Trophoblast cell (in vitro differentiated cells and primary cell): Measurements from ENCODE around the gene ACTR8.

Experiments
- DNase-seq, 2 donors: peaks; one replicate each; pipeline ENCODE4 v3.0.0-alpha.2; 2016
- H2AFZ ChIP-seq: 2 replicates; pipeline ENCODE4 v1.6.1; 2013; ENCODE audit warnings: low read length, moderate library complexity, mild to moderate bottlenecking; ENCODE audit not compliant: insufficient read depth, poor library complexity
- H2AK5ac ChIP-seq: 2 replicates; pipeline ENCODE4 v1.6.1; 2013; ENCODE audit warnings: mild to moderate bottlenecking, low read length
- H2BK120ac ChIP-seq: 2 replicates; pipeline ENCODE4 v1.6.1; 2013; ENCODE audit warnings: low read length, mild to moderate bottlenecking, moderate library complexity; ENCODE audit not compliant: insufficient read depth, poor library complexity
- H2BK12ac ChIP-seq: 2 replicates; pipeline ENCODE4 v1.6.1; 2013; ENCODE audit warnings: mild to moderate bottlenecking, low read length, moderate library complexity
- H2BK5ac ChIP-seq: 2 replicates; pipeline ENCODE4 v1.6.1; 2013; ENCODE audit warnings: low read length, low read depth, moderate library complexity, mild to moderate bottlenecking; ENCODE audit not compliant: poor library complexity
- H3K14ac ChIP-seq: 2 replicates; pipeline ENCODE4 v1.6.1; 2013; ENCODE audit warnings: mild to moderate bottlenecking, low read length
- H3K18ac ChIP-seq: 2 replicates; pipeline ENCODE4 v1.6.1; 2013; ENCODE audit warnings: mild to moderate bottlenecking, low read length
- H3K23ac ChIP-seq: 2 replicates; pipeline ENCODE4 v1.6.1; 2013; ENCODE audit warnings: low read length
- H3K27ac ChIP-seq: 2 replicates; pipeline ENCODE4 v1.5.1; 2013; ENCODE audit warnings: low read depth, mild to moderate bottlenecking, inconsistent platforms, low read length, moderate library complexity
- H3K27me3 ChIP-seq: 2 replicates; pipeline ENCODE4 v1.6.1; 2013; ENCODE audit warnings: inconsistent platforms, mild to moderate bottlenecking, low read length, moderate library complexity; ENCODE audit not compliant: insufficient read depth
- H3K36me3 ChIP-seq, 2 experiments: 1 replicate in 1 of 2; 2 replicates in 1 of 2; pipeline ENCODE4 v1.6.1; 2013; ENCODE audit warnings: low read length in 2 of 2, mild to moderate bottlenecking in 2 of 2, moderate library complexity in 1 of 2; ENCODE audit not compliant: insufficient read depth in 2 of 2, control insufficient read depth in 1 of 2
- H3K4ac ChIP-seq: 2 replicates; pipeline ENCODE4 v1.6.1; 2013; ENCODE audit warnings: low read depth, mild to moderate bottlenecking, low read length, moderate library complexity
- H3K4me1 ChIP-seq, 2 experiments: 1 replicate in 1 of 2; 2 replicates in 1 of 2; pipeline ENCODE4 v1.6.1; 2013; ENCODE audit warnings: low read length in 2 of 2, mild to moderate bottlenecking in 2 of 2, moderate library complexity in 1 of 2; ENCODE audit not compliant: insufficient read depth in 2 of 2, control insufficient read depth in 1 of 2
- H3K4me2 ChIP-seq: 2 replicates; pipeline ENCODE4 v1.6.1; 2013; ENCODE audit warnings: inconsistent platforms, mild to moderate bottlenecking, low read length, moderate library complexity
- H3K4me3 ChIP-seq: 2 replicates; pipeline ENCODE4 v1.5.1; 2013; ENCODE audit warnings: mild to moderate bottlenecking, low read depth, low read length, inconsistent platforms
- H3K79me1 ChIP-seq: one replicate; pipeline ENCODE4 v1.6.1; 2013; ENCODE audit warnings: low read length
- H3K79me2 ChIP-seq: 2 replicates; pipeline ENCODE4 v1.6.1; 2013; ENCODE audit warnings: low read length, mild to moderate bottlenecking; ENCODE audit not compliant: control insufficient read depth, insufficient read depth, poor library complexity
- H3K9ac ChIP-seq: 2 replicates; pipeline ENCODE4 v1.6.1; 2013; ENCODE audit warnings: mild to moderate bottlenecking, low read length
- H3K9me3 ChIP-seq: 2 replicates; pipeline ENCODE4 v1.6.1; 2013; ENCODE audit warnings: low read depth, mild to moderate bottlenecking, control low read depth, inconsistent platforms, low read length; ENCODE audit not compliant: insufficient read depth
- H4K12ac ChIP-seq: 2 replicates; pipeline ENCODE4 v1.6.1; 2013; ENCODE audit warnings: low read depth, mild to moderate bottlenecking, low read length, moderate library complexity
- H4K8ac ChIP-seq: 2 replicates; pipeline ENCODE4 v1.6.1; 2013; ENCODE audit warnings: low read depth, mild to moderate bottlenecking, low read length, moderate library complexity
- H4K91ac ChIP-seq: one replicate; pipeline ENCODE4 v1.6.1; 2013; ENCODE audit warnings: low read depth, mild to moderate bottlenecking, low read length, moderate library complexity
- WGBS: extraction: QIAGEN DNeasy Blood & Tissue Kit; methylation state at CpG from one replicate; pipeline ENCODE4 v1.1.7; 2013; ENCODE audit warnings: missing lambda C conversion rate; ENCODE audit not compliant: insufficient read length, insufficient coverage; ENCODE audit errors: extremely low coverage; 5-methylcytosine and 5-hydroxymethylcytosine counted together

Gene ACTR8

DNA sequence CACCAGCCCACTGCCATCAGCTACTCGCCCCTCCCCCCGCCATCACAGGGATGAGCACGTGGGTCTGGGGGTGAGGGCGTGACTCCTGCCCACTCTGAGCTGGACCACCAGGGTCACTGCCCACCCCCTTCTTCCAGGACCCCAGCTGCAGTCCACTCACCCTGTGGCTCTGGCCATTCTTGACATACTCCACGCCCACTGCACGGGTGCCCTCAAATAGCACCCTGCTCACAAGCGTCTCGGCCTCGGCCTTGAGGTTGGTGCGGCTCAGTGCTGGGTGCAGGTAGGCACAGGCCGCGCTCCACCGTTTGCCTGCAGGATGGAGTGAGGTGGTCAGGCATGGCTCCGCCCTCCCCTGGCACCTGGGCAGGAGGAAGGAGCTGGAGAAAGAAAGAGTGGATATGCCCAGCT lies 59.6 kb downstream of the ACTR8 start:
- H3K9ac ChIP-seq, result no peak overlapping the region
- no peak overlapping the region for H2AK5ac ChIP-seq
- DNase-seq, result no peak
- H3K27ac ChIP-seq, result no peak overlapping the region
- H3K23ac ChIP-seq, result no peak overlapping the region
- no peaks in the 10 kb centered on the region for H3K4me1 ChIP-seq
- H4K8ac ChIP-seq, result no peak overlapping the region
- H4K12ac ChIP-seq, result no peak overlapping the region
- H3K4me2 ChIP-seq, result no peak overlapping the region
- no peaks in the 10 kb centered on the region for H3K27me3 ChIP-seq
- no peak overlapping the region for H2BK12ac ChIP-seq
- H2AFZ ChIP-seq, result no peak overlapping the region
- H3K9me3 ChIP-seq, result no peaks in the 10 kb centered on the region
- H3K4me3 ChIP-seq, result no peak overlapping the region
- no peak overlapping the region for H3K18ac ChIP-seq
- no peak overlapping the region for H3K14ac ChIP-seq
- no peak overlapping the region for H4K91ac ChIP-seq
- WGBS, result no CpG with 5 or more reads among the region's 14 CpGs
- H3K79me1 ChIP-seq, result no peaks in the 10 kb centered on the region
- no peaks in the 10 kb centered on the region for H3K36me3 ChIP-seq
- H3K79me2 ChIP-seq, result no peaks in the 10 kb centered on the region
- no peak overlapping the region for H3K4ac ChIP-seq
- no peak overlapping the region for H2BK5ac ChIP-seq
- no peak overlapping the region for H2BK120ac ChIP-seq

DNA sequence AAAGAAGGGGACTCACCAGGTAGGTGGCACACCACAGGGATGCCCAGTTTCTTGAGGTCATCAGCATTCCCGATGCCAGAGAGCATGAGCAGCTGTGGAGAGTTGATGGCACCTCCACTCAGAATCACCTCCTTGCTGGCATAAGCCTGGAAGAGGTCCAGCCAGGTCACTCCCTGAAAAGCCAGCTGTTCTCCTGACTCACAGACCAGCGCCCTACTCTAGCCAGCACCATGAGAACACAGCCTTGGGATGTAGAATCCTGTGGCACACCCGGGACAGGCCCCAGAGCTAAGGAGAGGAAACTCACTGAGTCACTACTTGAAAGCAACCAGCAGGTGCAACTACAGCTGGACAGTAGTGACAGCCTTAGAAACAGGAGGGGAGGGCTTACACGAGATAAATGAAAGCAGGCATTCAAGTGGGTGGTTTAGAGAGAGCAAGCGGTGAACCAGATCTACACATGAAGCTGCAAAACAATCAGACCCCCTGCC lies 60.3 kb downstream of the ACTR8 start:
- Histone ChIP-seq H3K27ac (no peak overlapping the region), H3K79me2 (no peaks in the 10 kb centered on the region), H2AK5ac (no peak overlapping the region), H3K23ac (no peak overlapping the region), H3K4me2 (no peak overlapping the region), H2BK5ac (no peak overlapping the region), H3K18ac (no peak overlapping the region), H3K79me1 (no peaks in the 10 kb centered on the region), H2BK12ac (no peak overlapping the region), H2AFZ (no peak overlapping the region), H3K4me3 (no peak overlapping the region), H4K91ac (no peak overlapping the region), H3K27me3 (no peaks in the 10 kb centered on the region), H3K14ac (no peak overlapping the region), H4K12ac (no peak overlapping the region), H3K36me3 (no peaks in the 10 kb centered on the region), H3K4me1 (no peaks in the 10 kb centered on the region), H3K4ac (no peak overlapping the region), H2BK120ac (no peak overlapping the region), H3K9ac (no peak overlapping the region), H4K8ac (no peak overlapping the region), H3K9me3 (no peaks in the 10 kb centered on the region)
- WGBS, result no CpG with 5 or more reads among the region's 5 CpGs
- DNase-seq, result peak; percentile 22 to 34

DNA sequence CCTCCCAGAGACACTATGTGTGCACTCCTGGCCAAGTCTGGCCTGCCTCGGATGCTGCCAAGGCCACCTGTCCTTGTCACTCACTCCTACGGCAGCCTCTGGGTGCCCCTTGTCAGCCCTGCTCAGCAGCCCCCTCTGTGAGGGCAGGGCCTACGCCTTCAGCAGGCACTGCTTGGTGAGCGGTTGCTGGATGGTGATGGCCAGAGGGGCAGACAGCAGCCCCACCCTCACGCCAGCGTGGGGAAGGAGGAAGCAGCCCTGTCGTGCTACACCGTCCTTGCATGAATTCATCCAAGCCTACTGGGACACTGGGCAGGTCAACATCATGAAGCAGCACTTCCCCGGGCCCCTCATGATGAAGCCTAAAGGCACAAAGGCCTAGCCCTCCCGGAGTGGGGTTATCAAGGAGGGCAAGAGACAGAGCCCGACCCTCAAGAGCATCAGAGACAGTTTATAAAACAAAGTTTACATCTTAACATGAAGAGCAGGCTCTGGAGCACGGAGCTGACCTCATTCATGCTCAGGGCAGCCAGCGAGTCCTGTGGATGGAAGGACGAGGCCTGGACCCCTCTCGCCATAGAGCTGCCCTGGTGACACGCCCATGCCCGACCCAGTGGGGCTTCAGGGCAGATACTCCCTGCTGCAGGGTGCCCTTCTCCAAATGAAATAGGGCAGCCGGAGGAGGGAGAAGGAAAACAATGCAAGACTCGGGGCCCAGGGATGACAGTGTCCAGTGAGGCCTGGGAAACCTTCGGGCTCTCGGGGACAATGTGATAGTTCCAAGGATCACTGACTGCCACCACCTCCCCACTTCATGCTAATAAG lies 61.0 kb downstream of the ACTR8 start:
- Histone ChIP-seq H3K9me3 (no peaks in the 10 kb centered on the region), H3K79me2 (no peaks in the 10 kb centered on the region), H3K4ac (no peak overlapping the region), H3K18ac (no peak overlapping the region), H3K4me2 (no peak overlapping the region), H2AK5ac (no peak overlapping the region), H2AFZ (no peak overlapping the region), H2BK120ac (no peak overlapping the region), H3K23ac (no peak overlapping the region), H3K4me1 (no peaks in the 10 kb centered on the region), H3K36me3 (no peaks in the 10 kb centered on the region), H4K12ac (no peak overlapping the region), H3K9ac (no peak overlapping the region), H4K8ac (no peak overlapping the region), H4K91ac (no peak overlapping the region), H3K79me1 (no peaks in the 10 kb centered on the region), H3K4me3 (no peak overlapping the region), H2BK12ac (no peak overlapping the region), H2BK5ac (no peak overlapping the region), H3K27me3 (no peaks in the 10 kb centered on the region), H3K27ac (no peak overlapping the region), H3K14ac (no peak overlapping the region)
- WGBS, result no CpG with 5 or more reads among the region's 21 CpGs
- DNase-seq, result no peak

DNA sequence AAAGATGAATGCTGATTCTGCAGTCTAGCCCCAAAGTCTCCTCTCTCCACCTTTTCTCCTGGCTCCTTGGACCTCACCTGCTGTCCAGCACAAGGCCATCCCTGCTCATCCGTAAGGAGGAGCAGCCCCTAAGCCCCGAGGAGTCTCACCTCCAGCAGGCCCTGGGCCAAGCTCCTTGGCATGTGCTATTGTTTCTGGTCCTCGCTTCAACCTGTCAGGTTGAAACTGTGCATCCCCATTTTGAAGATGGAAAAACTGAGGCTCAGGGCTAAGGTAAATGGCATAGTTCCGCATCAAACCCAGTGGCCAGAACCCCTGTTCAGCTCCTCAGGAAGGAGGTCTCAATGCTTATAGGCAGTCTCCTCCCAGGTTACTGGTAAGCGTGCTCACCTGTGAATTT lies 61.9 kb downstream of the ACTR8 start:
- Histone ChIP-seq H2BK5ac (no peak overlapping the region), H3K27me3 (no peaks in the 10 kb centered on the region), H3K9ac (no peak overlapping the region), H3K4me3 (no peak overlapping the region), H3K79me2 (no peaks in the 10 kb centered on the region), H4K91ac (no peak overlapping the region), H2AK5ac (no peak overlapping the region), H4K12ac (no peak overlapping the region), H3K36me3 (no peaks in the 10 kb centered on the region), H2AFZ (no peak overlapping the region), H3K14ac (no peak overlapping the region), H3K9me3 (no peaks in the 10 kb centered on the region), H3K4me1 (no peaks in the 10 kb centered on the region), H2BK120ac (no peak overlapping the region), H3K18ac (no peak overlapping the region), H3K23ac (no peak overlapping the region), H3K27ac (no peak overlapping the region), H3K79me1 (no peaks in the 10 kb centered on the region), H4K8ac (no peak overlapping the region), H3K4me2 (no peak overlapping the region), H2BK12ac (no peak overlapping the region), H3K4ac (no peak overlapping the region)
- no peak for DNase-seq
- no CpG with 5 or more reads among the region's 5 CpGs for WGBS
